OCI-LY3 (cell line): ENCODE measurements around the gene ATP8A2.

Source experiments
- CTCF ChIP-seq: fragments of 200-600, 300-600 bp; sonication (generic); IDR thresholded peaks from 2 replicates; pipeline ENCODE4 v1.5.1; 2014; ENCODE audit warnings: antibody characterized with exemption, low read length, low read depth
- EZH2phosphoT487 ChIP-seq: fragments of 200-600 bp; shearing (Covaris generic); IDR thresholded peaks from 2 replicates; pipeline ENCODE4 v1.6.1; 2018; ENCODE audit warnings: antibody characterized with exemption, mixed run types, low read depth

DNA sequence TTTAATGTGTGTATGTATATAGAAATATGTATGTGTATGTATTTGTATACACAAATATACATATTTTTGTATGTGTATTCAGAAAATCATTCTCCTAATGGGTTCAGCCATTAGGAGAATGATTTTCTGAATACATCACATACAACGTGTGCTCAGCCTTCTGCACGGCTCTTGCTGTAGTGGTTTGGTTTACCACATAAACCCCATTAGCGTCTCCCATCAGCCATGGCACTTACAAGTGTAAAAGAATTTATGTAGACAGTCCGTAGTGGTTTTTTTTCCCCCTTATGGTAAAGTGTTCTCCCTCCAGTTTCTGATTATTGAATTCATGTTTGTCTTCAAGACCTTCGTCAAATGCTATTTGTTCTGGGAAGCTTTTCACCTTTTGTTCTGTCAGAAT is 38.2 kb downstream of the ATP8A2 start:
- TF ChIP-seq CTCF (no peak), EZH2phosphoT487 (no peak)
